ENCODE results near the gene LY6G6D.

LY6G6D gene

DNA sequence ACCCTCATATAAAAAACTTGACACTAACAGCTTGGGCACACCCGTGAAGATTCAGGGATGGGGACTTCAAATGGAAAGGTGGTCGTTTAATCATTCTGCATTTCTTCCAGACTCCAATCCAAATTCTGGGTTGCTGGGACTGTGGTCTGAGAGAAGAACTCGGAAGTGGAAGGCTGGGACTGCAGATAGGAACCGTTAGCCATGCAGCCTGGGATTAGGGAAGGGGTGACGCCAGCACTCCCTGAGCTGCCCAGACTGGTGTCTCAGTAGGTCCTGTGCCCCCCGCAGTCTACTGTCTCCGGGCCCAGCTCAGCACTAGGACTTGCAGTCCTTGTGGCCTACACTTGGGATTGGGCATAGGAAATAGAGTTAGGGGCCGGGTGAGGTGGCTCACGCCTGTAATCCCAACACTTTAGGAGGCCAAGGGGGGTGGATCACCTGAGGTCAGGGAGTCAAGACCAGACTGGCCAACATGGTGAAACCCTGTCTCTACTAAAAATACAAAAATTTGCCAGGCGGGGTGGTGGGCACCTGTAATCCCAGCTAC is 21.7 kb downstream of the LY6G6D start:
- DNase-seq (ENCODE audit: low spot score), result no peak

DNA sequence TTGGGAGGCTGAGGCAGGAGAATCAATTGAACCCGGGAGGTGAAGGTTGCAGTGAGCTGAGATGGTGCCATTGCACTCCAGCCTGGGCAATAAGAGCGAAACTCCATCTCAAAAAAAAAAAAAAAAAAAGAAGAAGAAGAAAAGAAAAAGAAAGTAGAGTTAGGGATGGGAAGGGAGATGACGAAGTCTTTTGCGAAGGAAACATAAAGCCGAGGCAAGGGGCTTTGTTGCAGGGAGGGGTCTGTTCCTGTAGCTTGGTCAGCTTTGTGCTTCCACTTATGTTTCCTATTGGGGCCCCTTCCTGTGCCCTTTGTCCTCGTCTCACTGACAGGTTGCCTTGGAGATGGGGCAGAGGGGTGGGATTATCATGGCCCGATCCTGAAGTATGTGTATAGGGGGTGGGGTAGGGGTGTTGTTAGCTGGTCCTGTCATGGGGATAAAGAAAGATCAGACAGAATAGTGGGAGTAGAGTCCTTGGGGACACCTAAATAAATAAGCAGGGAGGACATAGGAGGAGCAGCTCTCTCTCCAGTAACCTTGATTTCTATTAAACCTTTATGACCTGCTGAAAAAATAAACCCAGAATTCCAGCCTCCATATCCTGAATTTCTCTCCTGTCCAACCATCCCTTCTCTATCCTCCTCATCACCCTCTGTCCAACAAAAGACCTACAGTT is 22.3 kb downstream of the LY6G6D start:
- DNase-seq (ENCODE audit: low spot score), result no peak

- peak; percentile 82 for DNase-seq (ENCODE audit: low spot score)
Observed at GRCh38 chr6:31737991-31738979, 23.1 kb downstream of the LY6G6D start.

DNA sequence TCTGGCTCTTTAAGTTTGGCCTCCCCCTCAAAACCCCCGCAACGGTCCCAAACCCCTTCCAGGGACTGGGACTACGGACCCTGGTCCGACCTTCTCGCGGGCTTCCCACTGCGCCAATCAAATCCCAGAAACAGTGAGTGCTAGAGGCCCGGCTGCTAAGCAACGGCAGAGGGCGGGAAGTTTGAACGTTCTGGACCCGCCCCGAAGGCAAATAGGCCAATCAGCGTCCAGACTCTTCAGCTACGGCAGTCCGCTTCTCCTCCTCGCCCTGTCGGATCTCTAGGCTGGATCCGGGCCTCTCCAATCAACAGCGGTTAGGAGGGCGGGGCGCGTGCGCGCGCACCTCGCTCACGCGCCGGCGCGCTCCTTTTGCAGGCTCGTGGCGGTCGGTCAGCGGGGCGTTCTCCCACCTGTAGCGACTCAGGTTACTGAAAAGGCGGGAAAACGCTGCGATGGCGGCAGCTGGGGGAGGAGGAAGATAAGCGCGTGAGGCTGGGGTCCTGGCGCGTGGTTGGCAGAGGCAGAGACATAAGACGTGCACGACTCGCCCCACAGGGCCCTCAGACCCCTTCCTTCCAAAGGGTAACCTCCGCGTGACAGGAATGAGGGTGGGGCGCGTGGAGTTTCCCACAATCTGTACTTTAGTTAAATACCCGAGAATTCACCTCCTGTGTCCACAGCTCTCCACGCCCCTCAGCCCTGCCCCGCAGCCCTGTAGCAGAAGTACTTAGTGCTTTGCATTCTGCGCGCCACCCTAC is 24.7 kb downstream of the LY6G6D start, which contains the start of gene MSH5:
MSH5 (plus strand) TSS at position 367 of the 758 bp plus-strand sequence. CDS start 462 bp downstream, outside the sequence.
- DNase-seq (ENCODE audit: low spot score), result peak; percentile 98

DNA sequence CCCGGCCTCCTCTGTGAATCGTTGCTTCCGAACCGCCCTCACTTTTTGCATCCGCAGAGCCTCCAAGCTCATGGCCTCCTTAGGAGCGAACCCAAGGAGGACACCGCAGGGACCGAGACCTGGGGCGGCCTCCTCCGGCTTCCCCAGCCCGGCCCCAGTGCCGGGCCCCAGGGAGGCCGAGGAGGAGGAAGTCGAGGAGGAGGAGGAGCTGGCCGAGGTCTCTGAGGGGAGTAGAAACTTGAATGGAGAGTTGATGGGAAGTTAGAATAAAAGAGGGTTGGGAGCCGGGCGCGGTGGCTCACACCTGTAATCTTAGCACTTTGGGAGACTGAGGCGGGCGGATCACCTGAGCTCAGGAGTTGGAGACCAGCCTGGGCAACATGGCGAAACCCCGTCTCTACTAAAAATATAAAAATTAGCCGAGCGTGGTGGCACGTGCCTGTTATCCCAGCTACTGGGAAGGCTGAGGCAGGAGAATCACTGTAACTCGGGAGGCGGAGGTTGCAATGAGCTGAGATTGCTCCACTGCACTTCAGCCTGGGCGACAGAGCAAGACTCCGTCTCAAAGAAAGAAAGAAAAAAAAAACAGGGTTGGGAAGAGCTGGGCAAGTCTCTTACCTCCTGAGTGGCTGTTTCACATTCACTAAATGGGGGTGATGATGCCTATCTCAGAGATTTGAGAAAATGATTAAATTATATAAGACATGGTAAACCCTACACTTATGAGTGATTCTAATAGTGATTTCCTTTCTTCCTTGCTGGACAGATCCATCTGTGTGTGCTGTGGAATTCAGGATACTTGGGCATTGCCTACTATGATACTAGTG is 25.5 kb downstream of the LY6G6D start:
- DNase-seq (ENCODE audit: low spot score), result no peak

DNA sequence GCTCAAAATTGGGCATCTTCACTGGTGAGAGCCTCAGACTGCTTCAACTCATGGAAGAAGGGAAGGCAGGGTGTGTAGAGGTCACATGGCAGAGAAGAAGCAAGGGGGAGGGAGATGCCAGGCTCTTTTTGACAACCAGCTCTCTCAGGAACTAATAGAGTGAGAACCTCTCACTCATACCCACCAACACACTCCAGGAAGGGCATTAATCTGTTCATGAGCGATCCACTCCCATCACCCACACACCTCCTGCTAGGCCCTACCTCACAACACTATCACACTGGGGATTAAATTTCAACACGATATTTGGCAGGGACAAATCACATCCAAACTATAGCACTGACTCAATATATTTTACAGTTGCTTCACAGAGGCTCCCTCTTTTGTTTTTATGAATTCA is 26.7 kb downstream of the LY6G6D start:
- DNase-seq (ENCODE audit: low spot score), result no peak

DNA sequence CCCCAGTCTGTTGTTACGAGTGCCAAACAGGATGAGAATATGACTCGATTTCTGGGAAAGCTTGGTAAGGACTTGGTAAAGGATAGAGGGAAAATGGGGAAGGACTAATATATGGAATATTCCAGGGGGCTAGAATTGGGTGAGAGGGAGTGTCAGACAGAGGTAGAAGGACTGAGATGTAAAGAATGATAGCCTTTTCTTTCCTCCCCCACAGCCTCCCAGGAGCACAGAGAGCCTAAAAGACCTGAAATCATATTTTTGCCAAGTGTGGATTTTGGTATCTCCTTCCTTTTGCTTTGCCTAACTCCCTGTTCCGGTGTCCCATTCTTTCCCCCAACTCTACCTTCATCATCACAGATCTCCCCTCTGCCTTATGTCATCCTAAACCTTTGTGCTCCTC is 27.7 kb downstream of the LY6G6D start:
- DNase-seq (ENCODE audit: low spot score), result no peak

GRCh38 chr6:31744422-31744821 is 29.3 kb downstream of the LY6G6D start:
- DNase-seq (ENCODE audit: low spot score), result no peak

DNA sequence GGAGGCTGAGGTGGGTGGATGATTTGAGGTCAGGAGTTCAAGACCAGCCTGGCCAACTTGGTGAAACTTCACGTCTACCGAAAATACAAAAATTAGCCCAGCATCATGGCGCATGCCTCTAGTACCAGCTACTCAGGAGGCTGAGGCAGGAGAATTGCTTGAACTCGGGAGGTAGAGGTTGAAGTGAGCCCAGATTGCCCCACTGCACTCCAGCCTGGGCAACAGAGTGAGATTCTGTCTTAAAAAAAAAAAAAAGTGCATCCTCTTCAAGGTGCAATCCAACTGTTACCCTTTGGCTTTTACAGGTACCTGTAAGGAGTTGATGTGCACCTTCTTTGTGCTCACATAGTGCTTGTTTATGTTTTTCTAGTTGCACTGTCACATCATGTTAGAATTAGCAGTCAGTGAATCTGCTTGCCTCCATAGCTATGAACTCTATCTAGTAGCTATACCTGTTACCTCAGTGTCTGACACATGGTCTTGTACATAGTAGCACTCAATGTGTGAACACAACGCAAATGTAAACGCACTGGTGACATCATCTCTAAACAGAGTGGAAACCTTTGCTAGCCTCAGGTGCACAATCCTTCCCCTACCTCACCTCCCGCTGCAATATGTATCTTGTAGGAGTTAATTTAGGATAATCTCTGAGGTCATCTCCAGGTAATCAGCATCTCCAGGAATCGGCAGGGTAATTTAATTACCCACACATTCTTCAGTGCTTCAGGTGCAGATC is 34.3 kb downstream of the LY6G6D start:
- DNase-seq (ENCODE audit: low spot score), result no peak

DNA sequence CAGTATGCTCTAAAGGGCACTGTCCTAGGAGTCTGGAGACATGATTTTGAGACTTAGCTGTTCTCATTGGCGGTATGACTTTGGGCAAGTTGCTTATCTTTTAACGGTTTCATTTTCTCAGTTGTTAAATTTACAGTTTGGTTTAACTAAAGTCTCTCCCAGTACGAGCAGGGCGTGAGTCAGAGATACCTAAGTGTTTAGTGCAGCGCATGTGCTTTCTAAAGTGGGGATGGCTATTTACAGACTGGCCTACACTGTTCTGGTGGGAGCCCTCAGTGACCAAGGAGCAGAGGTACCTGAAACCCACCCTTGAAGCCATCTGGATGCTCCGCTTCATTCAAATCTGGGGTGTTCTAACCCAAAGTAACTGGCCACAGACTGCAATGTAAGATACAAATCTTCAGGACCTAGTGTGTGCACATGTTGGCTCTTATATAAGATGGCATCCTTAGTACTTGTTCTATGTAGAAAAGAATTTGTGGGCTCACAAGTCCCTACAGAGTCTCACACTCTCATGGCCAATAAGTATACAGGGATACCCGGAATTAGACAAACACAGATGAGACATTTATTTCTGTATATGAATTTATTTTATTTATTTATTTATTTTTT is 35.4 kb downstream of the LY6G6D start:
- DNase-seq (ENCODE audit: low spot score), result no peak

DNA sequence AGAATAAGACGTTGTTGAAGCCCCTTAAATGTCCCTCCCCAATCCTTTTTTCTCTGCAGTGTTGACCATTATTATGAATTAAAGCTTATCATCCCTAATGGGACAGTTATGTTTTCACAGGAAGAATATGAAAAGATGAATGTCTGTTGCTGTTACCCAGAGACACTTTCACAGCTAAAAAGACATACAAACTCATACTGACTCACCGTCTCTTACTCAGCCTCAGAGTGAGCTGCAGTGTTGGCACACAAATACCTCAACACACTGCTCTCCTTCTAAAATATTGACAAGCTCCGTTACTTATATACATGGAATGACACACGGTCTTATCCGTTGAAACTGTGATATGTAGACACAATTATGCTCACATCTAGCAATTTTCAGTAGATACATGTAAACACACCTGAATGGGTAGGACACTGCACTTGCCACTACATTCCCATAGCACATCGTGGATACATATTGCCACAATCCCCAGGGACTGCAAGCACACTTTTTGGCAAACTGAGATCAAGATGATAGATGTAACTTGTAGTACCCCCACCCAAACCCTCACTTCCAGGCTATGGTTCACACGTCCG is 37.7 kb downstream of the LY6G6D start:
- peak; percentile 66 for DNase-seq (ENCODE audit: low spot score)

DNA sequence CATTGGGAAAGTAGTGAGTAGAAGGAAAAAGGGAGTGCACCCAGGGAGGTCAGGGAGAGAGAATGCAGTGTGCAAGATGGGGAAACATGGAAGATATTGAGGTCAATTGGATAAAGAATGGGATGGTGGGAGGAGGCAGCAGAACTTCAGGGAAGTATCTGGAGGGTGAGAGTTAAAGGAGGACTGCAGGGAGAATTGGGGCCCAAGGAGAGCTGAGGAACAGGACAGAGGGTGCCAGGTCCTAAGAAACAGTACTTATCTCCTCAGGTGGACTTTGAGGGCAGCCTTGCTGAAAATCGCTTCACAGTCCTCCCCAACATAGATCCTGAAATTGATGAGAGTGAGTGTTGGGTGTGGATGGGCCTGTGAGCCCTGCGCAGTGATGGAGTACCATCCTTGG is 43.1 kb downstream of the LY6G6D start:
- DNase-seq (ENCODE audit: low spot score), result no peak

DNA sequence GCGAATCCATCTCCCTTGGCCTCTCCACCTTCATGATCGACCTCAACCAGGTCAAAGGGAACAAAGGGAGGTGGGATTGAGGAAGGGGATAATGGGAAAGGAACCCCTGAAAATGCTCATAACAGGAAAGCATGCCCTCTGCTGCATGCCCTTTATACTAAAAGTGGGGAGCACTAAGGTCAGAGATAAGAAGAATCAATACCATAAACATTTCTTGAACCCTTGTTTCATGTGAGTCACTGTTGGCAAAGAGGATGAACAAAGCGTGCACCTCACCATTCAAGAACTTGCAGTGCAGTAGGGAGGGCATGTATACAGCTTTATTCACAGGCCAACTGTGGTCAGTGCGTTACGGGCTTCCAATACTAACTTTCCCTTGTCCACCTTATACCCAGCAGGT is 45.6 kb downstream of the LY6G6D start:
- DNase-seq (ENCODE audit: low spot score), result no peak

DNA sequence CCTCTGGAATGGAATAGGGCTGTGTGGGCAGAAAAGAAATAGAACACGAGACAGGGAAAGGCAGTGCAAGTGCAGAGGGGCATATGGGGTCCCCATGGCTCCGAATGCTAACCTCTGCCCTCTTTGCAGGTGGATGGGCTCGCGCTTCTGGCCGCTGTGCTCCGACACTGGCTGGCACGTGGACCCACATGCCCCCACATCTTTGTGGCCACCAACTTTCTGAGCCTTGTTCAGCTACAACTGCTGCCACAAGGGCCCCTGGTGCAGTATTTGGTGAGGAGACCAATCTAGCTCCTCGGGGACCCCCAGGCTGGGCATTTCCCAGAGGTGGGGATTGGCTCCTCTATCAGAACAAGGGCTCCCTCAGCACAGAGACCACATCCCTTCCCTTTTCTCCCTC is 46.2 kb downstream of the LY6G6D start:
- no peak for DNase-seq (ENCODE audit: low spot score)

DNA sequence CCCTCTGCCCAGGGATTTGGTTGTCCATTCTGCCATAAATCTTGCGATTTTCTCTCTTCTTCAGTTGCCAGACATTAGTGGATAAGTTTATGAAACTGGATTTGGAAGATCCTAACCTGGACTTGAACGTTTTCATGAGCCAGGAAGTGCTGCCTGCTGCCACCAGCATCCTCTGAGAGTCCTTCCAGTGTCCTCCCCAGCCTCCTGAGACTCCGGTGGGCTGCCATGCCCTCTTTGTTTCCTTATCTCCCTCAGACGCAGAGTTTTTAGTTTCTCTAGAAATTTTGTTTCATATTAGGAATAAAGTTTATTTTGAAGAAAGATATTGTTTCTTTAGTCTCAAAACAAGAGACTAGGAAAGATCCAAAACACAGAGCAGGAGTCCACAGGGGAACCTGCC is 47.2 kb downstream of the LY6G6D start, which contains the start of gene SAPCD1:
SAPCD1 (plus strand) TSS at position 301 of the 400 bp plus-strand sequence. CDS start 399 bp downstream, outside the sequence.
- DNase-seq (ENCODE audit: low spot score), result no peak

DNA sequence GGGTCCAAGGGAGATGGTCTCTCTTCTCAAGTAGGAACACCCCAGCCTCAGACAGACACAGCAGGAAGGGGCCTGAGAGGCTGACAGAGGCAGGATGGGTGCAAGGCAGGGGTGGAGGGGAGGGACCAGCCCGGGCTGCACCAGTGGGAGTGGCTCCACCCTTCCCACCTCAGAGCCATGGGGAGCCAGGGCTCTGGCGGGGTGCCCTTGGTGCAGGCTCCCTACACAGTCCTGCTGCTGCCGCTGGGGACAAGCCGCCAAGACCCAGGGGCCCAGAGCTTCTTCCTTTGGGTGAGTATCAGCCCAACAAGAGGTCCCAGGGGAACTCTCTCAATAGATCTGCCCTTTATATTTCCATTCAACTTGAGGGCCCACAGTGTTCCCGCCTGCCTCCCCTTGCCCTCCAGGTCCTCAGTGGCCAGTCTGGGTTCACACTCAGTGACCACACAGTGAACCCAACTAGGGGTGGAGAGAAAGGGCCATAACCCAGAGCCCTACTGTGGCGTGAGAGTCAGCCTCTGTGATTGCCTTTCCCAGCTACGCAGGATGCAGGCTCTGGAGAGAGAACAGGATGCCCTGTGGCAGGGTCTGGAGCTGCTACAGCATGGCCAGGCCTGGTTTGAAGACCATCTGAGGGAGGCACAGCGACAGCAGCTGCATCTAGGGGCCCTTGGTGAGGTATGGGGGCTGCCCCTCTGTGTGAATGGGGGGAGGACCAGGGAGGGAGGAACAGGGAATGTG is 47.9 kb downstream of the LY6G6D start:
- DNase-seq (ENCODE audit: low spot score), result no peak

DNA sequence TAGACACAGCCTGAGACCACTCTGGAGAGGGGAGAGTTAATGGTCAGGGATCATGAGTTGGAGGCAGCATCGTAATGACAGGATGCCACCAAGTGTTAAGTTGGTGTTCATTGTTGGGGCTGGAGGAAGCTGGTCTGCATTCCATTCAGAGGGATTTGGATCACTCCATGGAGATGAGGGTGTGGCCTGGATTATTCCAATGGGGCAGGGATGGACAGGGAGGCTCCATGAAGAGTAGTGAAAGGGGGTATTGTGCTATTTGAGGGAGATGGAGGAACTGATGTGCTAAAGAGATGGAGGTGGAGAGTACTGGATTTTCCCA is 48.4 kb downstream of the LY6G6D start:
- DNase-seq (ENCODE audit: low spot score), result peak; percentile 81

DNA sequence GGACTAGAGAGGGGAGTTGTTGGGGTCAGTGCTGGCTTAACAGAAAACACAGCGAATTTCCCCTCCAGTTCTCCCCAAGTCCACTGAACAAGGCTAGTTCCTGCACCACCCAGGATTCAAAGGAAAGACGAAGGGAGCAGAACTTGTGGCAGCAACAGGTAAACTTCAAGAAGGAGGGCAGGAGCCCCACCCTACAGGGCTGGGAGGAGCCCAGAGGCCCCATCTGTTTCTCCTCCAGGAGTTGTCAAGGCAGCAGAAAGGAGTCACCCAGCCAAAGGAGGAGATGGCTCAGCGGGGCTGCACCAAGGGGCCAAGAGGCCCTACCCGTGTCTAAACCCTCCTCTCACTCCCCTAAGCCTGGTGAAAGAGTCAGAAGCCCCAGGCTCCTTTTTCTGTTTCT is 49.0 kb downstream of the LY6G6D start:
- DNase-seq (ENCODE audit: low spot score), result no peak

DNA sequence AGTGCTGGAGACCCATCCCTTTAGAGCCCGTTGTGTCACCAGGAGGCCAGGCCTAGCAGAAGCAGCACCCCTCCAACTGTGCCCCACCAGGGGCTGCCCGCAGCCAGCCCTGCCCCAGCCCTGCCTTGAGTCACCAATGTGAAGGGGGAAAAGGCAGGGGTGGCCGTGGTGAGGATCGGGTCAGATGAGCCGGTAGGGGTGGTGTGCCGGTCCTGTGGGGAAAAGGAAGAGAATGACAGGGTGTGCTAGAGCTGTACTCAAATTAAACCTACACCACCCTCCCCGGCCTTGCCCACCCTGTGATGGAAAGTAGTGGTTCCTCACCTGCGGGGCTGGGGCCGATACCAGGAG is 50.4 kb downstream of the LY6G6D start:
- DNase-seq (ENCODE audit: low spot score), result no peak
